HepG2 (cell line): ENCODE measurements around the gene CCDC38. TPM values are rescaled to one million over a fixed set of nuclear protein-coding genes. Genes with fewer than 3 reads are reported as not detected.

Experiments used
- BORCS8-MEF2B ChIP-seq: sonication (generic); formaldehyde crosslinking; IDR thresholded peaks from 2 replicates; pipeline ENCODE4 v1.8.0; 2022; ENCODE audit warnings: mild to moderate bottlenecking, missing genetic modification reagents
- HDAC1 ChIP-seq: sonication (generic); formaldehyde crosslinking; IDR thresholded peaks from 2 replicates; pipeline ENCODE4 v1.5.1; 2020; ENCODE audit warnings: mild to moderate bottlenecking, missing genetic modification reagents
- KLF11 ChIP-seq: IDR thresholded peaks from 2 replicates; pipeline ENCODE4 v1.6.1; 2016; ENCODE audit warnings: missing compliant biosample characterization
- KLF9 ChIP-seq: IDR thresholded peaks from 2 replicates; pipeline ENCODE4 v1.6.1; 2016; ENCODE audit warnings: low read depth
- NFYC ChIP-seq: IDR thresholded peaks from 2 replicates; pipeline ENCODE4 v1.6.1; 2016; ENCODE audit warnings: missing genetic modification reagents, missing compliant biosample characterization
- PRDM15 ChIP-seq: sonication (generic); formaldehyde crosslinking; IDR thresholded peaks from 2 replicates; pipeline ENCODE4 v1.4.0; 2020; ENCODE audit warnings: missing genetic modification reagents
- TAF1 ChIP-seq: sonication (generic); formaldehyde crosslinking; IDR thresholded peaks from 2 replicates; pipeline ENCODE4 v1.4.0; 2020; ENCODE audit warnings: missing genetic modification reagents
- ZFAT ChIP-seq: sonication (generic); formaldehyde crosslinking; conservative IDR thresholded peaks from 2 replicates; pipeline ENCODE4 v1.8.1; 2023; ENCODE audit warnings: missing genetic modification reagents, inconsistent platforms
- ZNF121 ChIP-seq: sonication (generic); formaldehyde crosslinking; IDR thresholded peaks from 2 replicates; pipeline ENCODE4 v1.5.0; 2020; ENCODE audit warnings: mild to moderate bottlenecking, missing genetic modification reagents
- ZNF180 ChIP-seq: sonication (generic); formaldehyde crosslinking; IDR thresholded peaks from 2 replicates; pipeline ENCODE4 v1.4.0; 2020; ENCODE audit warnings: low read depth, missing genetic modification reagents, borderline replicate concordance
- ZNF746 ChIP-seq: sonication (generic); formaldehyde crosslinking; IDR thresholded peaks from 2 replicates; pipeline ENCODE4 v1.8.0; 2022; ENCODE audit warnings: mild to moderate bottlenecking, missing genetic modification reagents
- ZSCAN30 ChIP-seq: sonication (generic); formaldehyde crosslinking; IDR thresholded peaks from 2 replicates; pipeline ENCODE4 v1.5.0; 2020; ENCODE audit warnings: mild to moderate bottlenecking, missing genetic modification reagents
- polyA plus RNA-seq, 8 experiments: library from polyadenylated mRNA; depleted of rRNA in 3 of 8; stranded (reverse) in 7 of 8; unstranded in 1 of 8; fragments of >200 nt; fragmentation: Illumina TruSeq in 4 of 8; extraction: Trizol in 4 of 8; gene quantifications; 2 replicates each; pipeline versions ENCODE4 v1.2.1 to v1.2.3, GENCODE V29; 2011 to 2016; ENCODE audit warnings: low read depth in 4 of 8, missing spikeins in 1 of 8, mixed read lengths in 1 of 8; ENCODE audit not compliant: insufficient read depth in 1 of 8
- total RNA-seq, 5 experiments: library from RNA; depleted of rRNA; stranded (reverse); fragments of >200 nt; fragmentation: Illumina TruSeq; extraction: Trizol; gene quantifications; 2 replicates each; pipeline ENCODE4 v1.2.3, GENCODE V29; 2016; ENCODE audit warnings: low read depth in 1 of 5
- TF ChIP-seq, protein P1 (sequence below): sonication (generic); formaldehyde crosslinking; IDR thresholded peaks from 2 replicates; pipeline ENCODE4 v1.5.0; 2020; ENCODE audit warnings: mild to moderate bottlenecking, missing genetic modification reagents, moderate library complexity
- TF ChIP-seq, protein P2 (sequence below): sonication (generic); formaldehyde crosslinking; IDR thresholded peaks from one replicate; pipeline ENCODE4 v1.5.1; 2020; ENCODE audit warnings: mild to moderate bottlenecking, missing genetic modification reagents; ENCODE audit errors: not compliant biosample characterization

The CCDC38 gene
- total and polyA plus RNA-seq, 2 of the 13 experiments (the other 11 are each of a cell fraction or from before 2014, with no cell fraction given), result 0.24 to 0.32 TPM

GRCh38 chr12:95942524-95943329 is at the start of gene CCDC38 (continued):
- no peak for TF ChIP-seq ZFAT (CRISPR knock-in tag)
- TF ChIP-seq ZNF746 (CRISPR knock-in tag), result peak; percentile 93; the same call in 1 of the 2 replicates
- TF ChIP-seq ZSCAN30 (CRISPR knock-in tag), result no peak
- TF ChIP-seq KLF11 (CRISPR knock-in tag), result 0 out of 2 replicates have a peak, but pooled peaks have one; percentile 53
- TF ChIP-seq ZNF121 (CRISPR knock-in tag), result no peak
- TF ChIP-seq, protein P1, sequence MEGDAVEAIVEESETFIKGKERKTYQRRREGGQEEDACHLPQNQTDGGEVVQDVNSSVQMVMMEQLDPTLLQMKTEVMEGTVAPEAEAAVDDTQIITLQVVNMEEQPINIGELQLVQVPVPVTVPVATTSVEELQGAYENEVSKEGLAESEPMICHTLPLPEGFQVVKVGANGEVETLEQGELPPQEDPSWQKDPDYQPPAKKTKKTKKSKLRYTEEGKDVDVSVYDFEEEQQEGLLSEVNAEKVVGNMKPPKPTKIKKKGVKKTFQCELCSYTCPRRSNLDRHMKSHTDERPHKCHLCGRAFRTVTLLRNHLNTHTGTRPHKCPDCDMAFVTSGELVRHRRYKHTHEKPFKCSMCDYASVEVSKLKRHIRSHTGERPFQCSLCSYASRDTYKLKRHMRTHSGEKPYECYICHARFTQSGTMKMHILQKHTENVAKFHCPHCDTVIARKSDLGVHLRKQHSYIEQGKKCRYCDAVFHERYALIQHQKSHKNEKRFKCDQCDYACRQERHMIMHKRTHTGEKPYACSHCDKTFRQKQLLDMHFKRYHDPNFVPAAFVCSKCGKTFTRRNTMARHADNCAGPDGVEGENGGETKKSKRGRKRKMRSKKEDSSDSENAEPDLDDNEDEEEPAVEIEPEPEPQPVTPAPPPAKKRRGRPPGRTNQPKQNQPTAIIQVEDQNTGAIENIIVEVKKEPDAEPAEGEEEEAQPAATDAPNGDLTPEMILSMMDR (CRISPR knock-in tag), result no peak
- TF ChIP-seq ZNF180 (CRISPR knock-in tag), result 0 out of 2 replicates have a peak, but pooled peaks have one; percentile 21
- TF ChIP-seq NFYC (CRISPR knock-in tag), result peak; percentile 37; the same call in 1 of the 2 replicates
- TF ChIP-seq TAF1 (CRISPR knock-in tag), result peak; percentile 63
- no peak; the same call in 1 of the 2 replicates for TF ChIP-seq HDAC1 (CRISPR knock-in tag)
- TF ChIP-seq, protein P2, sequence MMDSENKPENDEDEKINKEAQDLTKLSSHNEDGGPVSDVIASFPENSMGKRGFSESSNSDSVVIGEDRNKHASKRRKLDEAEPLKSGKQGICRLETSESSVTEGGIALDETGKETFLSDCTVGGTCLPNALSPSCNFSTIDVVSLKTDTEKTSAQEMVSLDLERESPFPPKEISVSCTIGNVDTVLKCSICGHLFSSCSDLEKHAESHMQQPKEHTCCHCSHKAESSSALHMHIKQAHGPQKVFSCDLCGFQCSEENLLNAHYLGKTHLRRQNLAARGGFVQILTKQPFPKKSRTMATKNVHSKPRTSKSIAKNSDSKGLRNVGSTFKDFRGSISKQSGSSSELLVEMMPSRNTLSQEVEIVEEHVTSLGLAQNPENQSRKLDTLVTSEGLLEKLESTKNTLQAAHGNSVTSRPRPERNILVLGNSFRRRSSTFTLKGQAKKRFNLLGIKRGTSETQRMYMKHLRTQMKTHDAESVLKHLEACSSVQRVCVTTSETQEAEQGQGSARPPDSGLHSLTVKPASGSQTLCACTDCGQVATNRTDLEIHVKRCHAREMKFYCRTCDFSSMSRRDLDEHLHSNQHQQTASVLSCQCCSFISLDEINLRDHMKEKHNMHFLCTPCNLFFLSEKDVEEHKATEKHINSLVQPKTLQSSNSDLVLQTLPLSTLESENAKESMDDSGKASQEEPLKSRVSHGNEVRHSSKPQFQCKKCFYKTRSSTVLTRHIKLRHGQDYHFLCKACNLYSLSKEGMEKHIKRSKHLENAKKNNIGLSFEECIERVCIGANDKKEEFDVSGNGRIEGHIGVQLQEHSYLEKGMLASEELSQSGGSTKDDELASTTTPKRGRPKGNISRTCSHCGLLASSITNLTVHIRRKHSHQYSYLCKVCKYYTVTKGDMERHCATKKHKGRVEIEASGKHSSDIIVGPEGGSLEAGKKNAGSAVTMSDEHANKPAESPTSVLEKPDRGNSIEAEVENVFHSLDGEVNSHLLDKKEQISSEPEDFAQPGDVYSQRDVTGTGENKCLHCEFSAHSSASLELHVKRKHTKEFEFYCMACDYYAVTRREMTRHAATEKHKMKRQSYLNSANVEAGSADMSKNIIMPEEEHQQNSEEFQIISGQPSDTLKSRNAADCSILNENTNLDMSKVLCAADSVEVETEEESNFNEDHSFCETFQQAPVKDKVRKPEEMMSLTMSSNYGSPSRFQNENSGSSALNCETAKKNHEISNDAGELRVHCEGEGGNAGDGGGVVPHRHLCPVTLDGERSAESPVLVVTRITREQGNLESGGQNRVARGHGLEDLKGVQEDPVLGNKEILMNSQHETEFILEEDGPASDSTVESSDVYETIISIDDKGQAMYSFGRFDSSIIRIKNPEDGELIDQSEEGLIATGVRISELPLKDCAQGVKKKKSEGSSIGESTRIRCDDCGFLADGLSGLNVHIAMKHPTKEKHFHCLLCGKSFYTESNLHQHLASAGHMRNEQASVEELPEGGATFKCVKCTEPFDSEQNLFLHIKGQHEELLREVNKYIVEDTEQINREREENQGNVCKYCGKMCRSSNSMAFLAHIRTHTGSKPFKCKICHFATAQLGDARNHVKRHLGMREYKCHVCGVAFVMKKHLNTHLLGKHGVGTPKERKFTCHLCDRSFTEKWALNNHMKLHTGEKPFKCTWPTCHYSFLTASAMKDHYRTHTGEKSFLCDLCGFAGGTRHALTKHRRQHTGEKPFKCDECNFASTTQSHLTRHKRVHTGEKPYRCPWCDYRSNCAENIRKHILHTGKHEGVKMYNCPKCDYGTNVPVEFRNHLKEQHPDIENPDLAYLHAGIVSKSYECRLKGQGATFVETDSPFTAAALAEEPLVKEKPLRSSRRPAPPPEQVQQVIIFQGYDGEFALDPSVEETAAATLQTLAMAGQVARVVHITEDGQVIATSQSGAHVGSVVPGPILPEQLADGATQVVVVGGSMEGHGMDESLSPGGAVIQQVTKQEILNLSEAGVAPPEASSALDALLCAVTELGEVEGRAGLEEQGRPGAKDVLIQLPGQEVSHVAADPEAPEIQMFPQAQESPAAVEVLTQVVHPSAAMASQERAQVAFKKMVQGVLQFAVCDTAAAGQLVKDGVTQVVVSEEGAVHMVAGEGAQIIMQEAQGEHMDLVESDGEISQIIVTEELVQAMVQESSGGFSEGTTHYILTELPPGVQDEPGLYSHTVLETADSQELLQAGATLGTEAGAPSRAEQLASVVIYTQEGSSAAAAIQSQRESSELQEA (CRISPR knock-in tag), result no peak
- TF ChIP-seq PRDM15 (CRISPR knock-in tag), result peak; percentile 18; the same call in 1 of the 2 replicates
- no peak for TF ChIP-seq KLF9 (CRISPR knock-in tag)
- peak; percentile 19; the same call in 1 of the 2 replicates for TF ChIP-seq BORCS8-MEF2B
